AG09309 (cell line): ENCODE data around the gene HIVEP3.

Experiments
- DNase-seq: peaks from one replicate; pipeline ENCODE4 v3.0.0-alpha.2; 2010; ENCODE audit warnings: low read depth
- H3K4me3 ChIP-seq: 2 replicates; pipeline ENCODE4 v1.5.1; 2011; ENCODE audit warnings: mild to moderate bottlenecking, low read depth, low read length, moderate library complexity; ENCODE audit not compliant: control insufficient read depth
- CTCF ChIP-seq: IDR thresholded peaks from 2 replicates; pipeline ENCODE4 v1.5.1; 2011; ENCODE audit warnings: mild to moderate bottlenecking, low read depth, low read length, inconsistent platforms; ENCODE audit not compliant: insufficient read depth, control insufficient read depth; ENCODE audit errors: missing control alignments

The HIVEP3 gene

GRCh38 chr1:41650028-41650880 is 268.5 kb downstream of the HIVEP3 start:
- H3K4me3 ChIP-seq: no peak overlapping the region
- no peak for TF ChIP-seq CTCF
- DNase-seq: no peak

DNA sequence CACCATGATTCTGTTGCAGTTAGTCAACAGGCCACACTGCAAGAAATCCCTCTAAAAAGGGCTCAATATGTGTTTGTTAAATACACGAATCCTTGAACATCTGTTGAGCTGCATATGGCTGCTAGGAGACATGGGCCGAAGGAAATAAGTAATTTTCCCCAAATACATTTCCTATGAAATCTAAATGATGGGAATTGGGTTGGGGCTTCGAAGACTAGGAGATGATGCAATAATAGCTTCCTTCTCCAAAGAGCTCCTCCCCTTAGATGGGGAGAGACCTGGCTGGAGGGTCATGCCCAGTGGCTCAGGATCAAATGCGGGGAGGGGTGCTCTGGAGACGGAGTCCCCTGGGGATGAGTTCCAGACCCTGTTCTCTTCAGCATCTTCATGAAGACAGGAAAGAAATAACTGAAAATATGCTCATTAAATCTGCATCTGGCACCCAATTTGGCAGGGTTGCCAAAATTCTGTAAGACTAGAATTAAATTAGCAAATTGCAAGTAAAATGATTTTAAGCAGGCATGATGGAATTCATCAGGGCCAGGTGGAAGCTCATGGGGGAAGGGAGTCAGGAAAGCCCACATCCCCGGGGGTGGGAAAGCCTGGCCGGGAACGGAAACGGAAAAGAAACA is 269.2 kb downstream of the HIVEP3 start:
- DNase-seq: no peak
- TF ChIP-seq CTCF: no peak
- H3K4me3 ChIP-seq: no peak overlapping the region

GRCh38 chr1:41648844-41649243 is 269.9 kb downstream of the HIVEP3 start:
- no peak overlapping the region for H3K4me3 ChIP-seq
- no peak for TF ChIP-seq CTCF
- DNase-seq: no peak

DNA sequence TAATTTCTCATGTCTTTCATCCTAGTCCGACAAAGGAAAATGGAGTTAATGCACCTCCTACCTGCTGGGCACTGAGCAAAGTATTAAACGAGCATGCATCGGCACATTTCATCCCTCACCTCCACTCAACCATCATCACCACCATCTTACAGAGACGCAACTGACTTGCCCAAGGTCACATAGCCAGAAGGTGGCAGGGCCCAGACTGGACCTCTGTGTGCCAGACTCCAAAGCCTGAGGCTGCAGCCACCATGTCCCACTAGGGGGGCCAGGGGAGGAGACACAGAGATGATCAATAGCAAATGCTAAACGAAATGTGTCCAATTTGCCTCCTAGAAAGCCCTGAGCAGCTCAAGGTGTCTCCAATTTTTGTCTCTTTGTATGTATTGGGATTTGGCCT is 270.5 kb downstream of the HIVEP3 start:
- no peak for TF ChIP-seq CTCF
- H3K4me3 ChIP-seq: no peak overlapping the region
- DNase-seq: no peak

DNA sequence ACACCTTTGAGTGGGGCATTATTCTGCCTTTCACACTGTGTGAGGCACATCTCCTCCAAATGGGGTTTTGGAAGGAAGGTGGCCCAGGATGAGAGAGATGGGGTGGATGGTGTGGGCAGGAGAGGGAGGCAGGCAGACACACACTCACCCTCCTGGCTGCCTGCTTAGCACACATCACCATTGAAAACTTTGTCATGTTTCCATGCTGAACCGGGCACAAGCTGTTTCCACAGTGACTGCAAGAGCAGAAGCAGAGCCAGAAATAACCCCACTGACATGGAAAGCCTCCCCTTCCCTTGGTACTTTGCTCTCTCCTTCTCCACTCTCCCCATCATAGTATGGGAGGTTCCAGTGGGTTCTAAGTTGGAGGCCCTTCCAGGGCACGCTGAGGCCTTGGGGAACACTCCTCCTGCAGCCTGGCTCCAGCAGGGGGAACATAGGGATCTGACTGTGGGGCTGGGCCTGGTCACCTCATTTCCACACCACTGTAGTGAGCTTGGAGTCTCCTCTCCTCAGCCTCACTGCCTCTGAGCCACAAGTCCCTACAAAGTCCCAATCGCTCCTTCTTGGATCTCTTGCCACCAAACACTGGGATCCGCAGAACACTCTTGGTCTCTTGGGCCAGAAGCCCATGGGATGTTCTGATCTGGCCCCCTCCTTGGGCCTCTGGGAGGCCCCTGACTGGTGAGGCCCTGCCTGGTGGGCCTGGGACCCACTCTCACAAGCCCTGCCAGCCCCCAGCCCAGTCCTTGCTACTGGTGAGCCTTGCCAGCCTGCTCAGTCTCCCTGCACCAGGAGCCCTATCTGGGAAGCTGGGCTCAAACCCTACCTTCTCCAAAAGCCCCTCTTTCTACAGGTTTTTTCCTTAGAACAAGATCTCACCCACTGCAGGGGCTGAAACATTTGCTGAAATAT is 271.2 kb downstream of the HIVEP3 start:
- no peak for TF ChIP-seq CTCF
- no peak overlapping the region for H3K4me3 ChIP-seq
- DNase-seq: no peak

DNA sequence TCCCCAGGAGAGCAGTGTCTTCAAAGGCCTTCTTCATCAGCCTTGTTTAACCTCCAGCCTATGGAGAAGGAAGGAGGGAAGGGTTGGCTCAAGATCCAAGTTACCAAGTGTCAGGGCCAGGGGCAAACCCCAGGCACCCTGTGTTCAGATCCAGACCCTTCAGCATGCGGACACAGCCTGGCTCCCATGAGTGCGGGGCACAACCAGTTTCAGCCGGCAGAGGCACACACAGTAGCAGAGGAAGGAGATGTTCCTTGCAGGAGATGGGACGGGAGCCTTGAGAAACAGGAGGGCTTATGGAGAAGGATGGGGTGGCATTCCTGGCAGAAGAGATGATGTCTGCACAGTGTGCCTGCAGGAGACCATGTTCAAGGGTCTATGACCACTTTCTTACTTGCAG is 272.5 kb downstream of the HIVEP3 start:
- no peak for DNase-seq
- no peak for TF ChIP-seq CTCF
- H3K4me3 ChIP-seq: no peak overlapping the region
